HCT116 (cell line): ENCODE results near the gene MCF2L. TPM values are rescaled to one million over a fixed set of nuclear protein-coding genes. Genes with fewer than 3 reads are reported as not detected.

Source experiments
- ATAC-seq: fragments of 200-7000 bp; cut with Tn5 transposase; 2 replicates; pipeline ENCODE4 v1.9.1; 2020; ENCODE audit warnings: mild to moderate bottlenecking, moderate library complexity
- BruUV-seq: library from RNA; stranded (reverse); fragments of 400-500 nt; replicated peaks from 2 replicates; lab custom pipeline; 2021; lab: Mats Ljungman, UMichigan
- CTCF ChIA-PET: fragments of 300-600 bp; sonication (Branson Sonifier 250); formaldehyde crosslinking; loops from one replicate; lab custom pipeline; 2021; ENCODE audit warnings: antibody characterized with exemption; lab: Charles Lee
- POLR2A ChIA-PET: fragments of 300-600, 350-600 bp; sonication (Branson Sonifier 250); formaldehyde crosslinking; loops from one replicate; lab custom pipeline; 2021; ENCODE audit warnings: antibody characterized with exemption; lab: Charles Lee
- RAD21 ChIA-PET, 2 experiments: fragments of 300-600 bp; sonication (Branson Sonifier 250); formaldehyde crosslinking; loops; one replicate each; lab custom pipeline; 2023; ENCODE audit warnings: low total read pairs in 2 of 2; ENCODE audit not compliant: uncharacterized antibody in 2 of 2, unreplicated experiment in 2 of 2, low non-redundant PET in 1 of 2; lab: Charles Lee
- DNase-seq: peaks from one replicate; pipeline ENCODE4 v3.0.0-alpha.2; 2010; ENCODE audit warnings: low read depth, low spot score
- H2AFZ ChIP-seq: fragments of 200-600 bp; shearing (Covaris generic), sonication (generic); 2 replicates; pipeline ENCODE4 v1.6.1; 2017; ENCODE audit warnings: low read depth, mixed run types, mixed read lengths, antibody characterized with exemption, low read length; ENCODE audit not compliant: poor library complexity, severe bottlenecking
- H3K27ac ChIP-seq: 2 replicates; pipeline ENCODE4 v1.5.1; 2012; ENCODE audit warnings: low read depth, low read length
- H3K27me3 ChIP-seq: fragments of 200-600 bp; sonication (generic); 2 replicates; pipeline ENCODE4 v1.6.1; 2016; ENCODE audit warnings: mixed run types, low read length, mixed read lengths; ENCODE audit not compliant: insufficient read depth
- H3K36me3 ChIP-seq, 2 experiments: fragments of 200-500 bp in 1 of 2; fragments of 200-600 bp in 1 of 2; sonication (Bioruptor generic) in 1 of 2; sonication (generic) in 1 of 2; 2 replicates each; pipeline versions ENCODE4 v1.5.1 to v1.6.1; 2014 to 2016; ENCODE audit warnings: low read length in 2 of 2, inconsistent platforms in 1 of 2, mixed read lengths in 1 of 2, mixed run types in 1 of 2; ENCODE audit not compliant: insufficient read depth in 2 of 2, control insufficient read depth in 1 of 2
- H3K4me1 ChIP-seq, 2 experiments: fragments of 200-600 bp in 1 of 2; sonication (generic) in 1 of 2; 2 replicates each; pipeline versions ENCODE4 v1.5.1 to v1.6.1; 2012 to 2017; ENCODE audit warnings: low read length in 2 of 2, inconsistent platforms in 1 of 2, mild to moderate bottlenecking in 1 of 2, mixed read lengths in 1 of 2, mixed run types in 1 of 2, moderate library complexity in 1 of 2; ENCODE audit not compliant: insufficient read depth in 2 of 2, control insufficient read depth in 1 of 2
- H3K4me2 ChIP-seq: fragments of 200-600 bp; sonication (generic); 2 replicates; pipeline ENCODE4 v1.6.1; 2017; ENCODE audit warnings: mixed run types, low read length, mixed read lengths
- H3K4me3 ChIP-seq, 2 experiments: fragments of 200-600 bp in 1 of 2; sonication (generic) in 1 of 2; replicated peaks in 1 of 2; 2 replicates each; pipeline ENCODE4 v1.5.1; 2011 to 2016; ENCODE audit warnings: low read length in 2 of 2, control low read depth in 1 of 2, low read depth in 1 of 2, mild to moderate bottlenecking in 1 of 2, mixed read lengths in 1 of 2, mixed run types in 1 of 2
- H3K79me2 ChIP-seq: fragments of 200-600 bp; sonication (generic); 2 replicates; pipeline ENCODE4 v1.6.1; 2017; ENCODE audit warnings: mild to moderate bottlenecking, mixed run types, low read length, moderate library complexity, mixed read lengths; ENCODE audit not compliant: insufficient read depth
- H3K9ac ChIP-seq: fragments of 200-600 bp; sonication (generic); 2 replicates; pipeline ENCODE4 v1.6.1; 2016; ENCODE audit warnings: low read length, mixed read lengths
- H3K9me2 ChIP-seq: fragments of 200-600 bp; sonication (generic), shearing (Covaris generic); 2 replicates; pipeline ENCODE4 v1.6.1; 2017; ENCODE audit warnings: mixed run types, mild to moderate bottlenecking, moderate library complexity; ENCODE audit not compliant: insufficient read depth
- H3K9me3 ChIP-seq, 2 experiments: fragments of 200-500 bp in 1 of 2; fragments of 200-600 bp in 1 of 2; sonication (Bioruptor generic) in 1 of 2; sonication (generic) in 1 of 2; 2 replicates each; pipeline ENCODE4 v1.6.1; 2014 to 2017; ENCODE audit warnings: low read length in 2 of 2, mixed read lengths in 2 of 2, inconsistent platforms in 1 of 2, low read depth in 1 of 2, mild to moderate bottlenecking in 1 of 2, mixed run types in 1 of 2, moderate library complexity in 1 of 2; ENCODE audit not compliant: control insufficient read depth in 1 of 2, insufficient read depth in 1 of 2
- H4K20me1 ChIP-seq: fragments of 200-600 bp; sonication (generic), shearing (Covaris generic); 2 replicates; pipeline ENCODE4 v1.6.1; 2017; ENCODE audit warnings: mixed run types, mild to moderate bottlenecking, moderate library complexity; ENCODE audit not compliant: insufficient read depth
- CBX3 ChIP-seq: IDR thresholded peaks from 2 replicates; pipeline ENCODE4 v1.6.1; 2012; ENCODE audit warnings: low read depth
- CEBPB ChIP-seq: IDR thresholded peaks from 2 replicates; pipeline ENCODE4 v1.6.1; 2012; ENCODE audit warnings: low read depth
- EGR1 ChIP-seq: IDR thresholded peaks from 2 replicates; pipeline ENCODE4 v1.6.1; 2012; ENCODE audit warnings: low read depth
- ELF1 ChIP-seq: IDR thresholded peaks from 2 replicates; pipeline ENCODE4 v1.6.1; 2012; ENCODE audit warnings: low read depth, borderline replicate concordance
- EZH2 ChIP-seq: fragments of 200-600 bp; sonication (generic); IDR thresholded peaks from 2 replicates; pipeline ENCODE4 v1.6.1; 2017; ENCODE audit warnings: antibody characterized with exemption, mixed run types
- EZH2phosphoT487 ChIP-seq: fragments of 200-600 bp; IDR thresholded peaks from 2 replicates; pipeline ENCODE4 v1.6.1; 2018; ENCODE audit warnings: antibody characterized with exemption, borderline replicate concordance
- FOSL1 ChIP-seq: IDR thresholded peaks from 2 replicates; pipeline ENCODE4 v1.6.1; 2012; ENCODE audit warnings: low read depth
- JUND ChIP-seq: IDR thresholded peaks from 2 replicates; pipeline ENCODE4 v1.6.1; 2012
- POLR2A ChIP-seq: IDR thresholded peaks from 2 replicates; pipeline ENCODE4 v1.7.0; 2011; ENCODE audit warnings: borderline replicate concordance; ENCODE audit not compliant: insufficient read depth, insufficient read length; ENCODE audit errors: extremely low read depth
- POLR2AphosphoS5 ChIP-seq: IDR thresholded peaks from 2 replicates; pipeline ENCODE4 v1.6.1; 2011; ENCODE audit warnings: mild to moderate bottlenecking, low read depth, low read length, moderate library complexity
- REST ChIP-seq: IDR thresholded peaks from 2 replicates; pipeline ENCODE4 v1.6.1; 2012; ENCODE audit warnings: low read depth
- SIN3A ChIP-seq: IDR thresholded peaks from 2 replicates; pipeline ENCODE4 v1.6.1; 2012; ENCODE audit warnings: low read depth
- SP1 ChIP-seq: IDR thresholded peaks from 2 replicates; pipeline ENCODE4 v1.6.1; 2012; ENCODE audit warnings: low read depth
- YY1 ChIP-seq: IDR thresholded peaks from 2 replicates; pipeline ENCODE4 v1.6.1; 2011; ENCODE audit warnings: low read length, low read depth, moderate library complexity, mild to moderate bottlenecking; ENCODE audit not compliant: insufficient replicate concordance; ENCODE audit errors: extremely low read depth
- ZFX ChIP-seq: fragments of 450-650 bp; IDR thresholded peaks from 2 replicates; pipeline ENCODE4 v1.6.1; 2017
- ZNF274 ChIP-seq: fragments of 200-500 bp; sonication (Bioruptor generic); IDR thresholded peaks from 2 replicates; pipeline ENCODE4 v1.6.1; 2014; ENCODE audit warnings: mild to moderate bottlenecking, low read depth, low read length, inconsistent platforms
- intact Hi-C: fragments of 100-400 bp; cut with micrococcal nuclease; formaldehyde crosslinking; loops from 2 replicates; pipeline ENCODE4 v1.10.0; 2022
- total RNA-seq: library from RNA; stranded (reverse); gene quantifications from one replicate; pipeline ENCODE4 v1.2.1, GENCODE V29; 2021; ENCODE audit not compliant: unreplicated experiment
- TF ChIP-seq, protein P1 (sequence below), 3 experiments: fragments of 200-600 bp in 1 of 3; sonication (generic) in 1 of 3; IDR thresholded peaks in 2 of 3; conservative IDR thresholded peaks in 1 of 3; 2 replicates each; pipeline ENCODE4 v1.5.1; 2012 to 2017; ENCODE audit warnings: low read depth in 2 of 3, low read length in 2 of 3, antibody characterized with exemption in 1 of 3, borderline replicate concordance in 1 of 3, control low read depth in 1 of 3, mild to moderate bottlenecking in 1 of 3, mixed read lengths in 1 of 3, mixed run types in 1 of 3, moderate library complexity in 1 of 3; ENCODE audit not compliant: insufficient read depth in 1 of 3
- TF ChIP-seq, protein P2 (sequence below): IDR thresholded peaks from 2 replicates; pipeline ENCODE4 v1.6.1; 2012
- TF ChIP-seq, protein P3 (sequence below): IDR thresholded peaks from 2 replicates; pipeline ENCODE4 v1.6.1; 2012

The MCF2L gene
- total RNA-seq, 1 experiment from 2014 or later = 19.3 TPM

GRCh38 chr13:113121183-113121927 lies 152.3 kb downstream of the MCF2L start:
- DNase-seq (no peak), ATAC-seq (no peak)
- no peaks in the 10 kb centered on the region for H3K36me3 ChIP-seq
- H3K4me1 ChIP-seq = peaks cover 4 to 21% of the 10 kb centered on the region in 2 experiments; a peak in 3 of 4 replicates
- intact Hi-C loops = loop anchor here (5.0 kb wide), 1 partner anchor 84 kb away; no protein-coding TSS in a partner anchor
- BruUV-seq = no TSS peak
- no peak overlapping the region for H3K9ac ChIP-seq
- ChIA-PET CTCF (no interaction called here), RAD21 (no interaction called here), POLR2A (no interaction called here)
- H4K20me1 ChIP-seq = no peaks in the 10 kb centered on the region
- no peaks in the 10 kb centered on the region for H3K9me2 ChIP-seq
- no peak overlapping the region for H3K4me3 ChIP-seq
- H3K9me3 ChIP-seq = no peaks in the 10 kb centered on the region
- H2AFZ ChIP-seq = no peak overlapping the region
- H3K27ac ChIP-seq = no peak overlapping the region
- no peak for TF ChIP-seq ZFX
- TF ChIP-seq, protein P1, sequence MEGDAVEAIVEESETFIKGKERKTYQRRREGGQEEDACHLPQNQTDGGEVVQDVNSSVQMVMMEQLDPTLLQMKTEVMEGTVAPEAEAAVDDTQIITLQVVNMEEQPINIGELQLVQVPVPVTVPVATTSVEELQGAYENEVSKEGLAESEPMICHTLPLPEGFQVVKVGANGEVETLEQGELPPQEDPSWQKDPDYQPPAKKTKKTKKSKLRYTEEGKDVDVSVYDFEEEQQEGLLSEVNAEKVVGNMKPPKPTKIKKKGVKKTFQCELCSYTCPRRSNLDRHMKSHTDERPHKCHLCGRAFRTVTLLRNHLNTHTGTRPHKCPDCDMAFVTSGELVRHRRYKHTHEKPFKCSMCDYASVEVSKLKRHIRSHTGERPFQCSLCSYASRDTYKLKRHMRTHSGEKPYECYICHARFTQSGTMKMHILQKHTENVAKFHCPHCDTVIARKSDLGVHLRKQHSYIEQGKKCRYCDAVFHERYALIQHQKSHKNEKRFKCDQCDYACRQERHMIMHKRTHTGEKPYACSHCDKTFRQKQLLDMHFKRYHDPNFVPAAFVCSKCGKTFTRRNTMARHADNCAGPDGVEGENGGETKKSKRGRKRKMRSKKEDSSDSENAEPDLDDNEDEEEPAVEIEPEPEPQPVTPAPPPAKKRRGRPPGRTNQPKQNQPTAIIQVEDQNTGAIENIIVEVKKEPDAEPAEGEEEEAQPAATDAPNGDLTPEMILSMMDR (IDR thresholded peaks at IDR 0.05 in 2 of 3, conservative IDR thresholded peaks at IDR 0.05 in 1 of 3; ENCODE audit: borderline replicate concordance in 1 of 3, insufficient read depth in 1 of 3, low read depth in 2 of 3, low read length in 2 of 3) = no peak
- no peak for TF ChIP-seq POLR2A
- TF ChIP-seq POLR2AphosphoS5 = no peak
- TF ChIP-seq SIN3A = no peak
- TF ChIP-seq JUND = no peak
- no peak for TF ChIP-seq ELF1
- TF ChIP-seq CEBPB = no peak
- no peak for TF ChIP-seq FOSL1
- TF ChIP-seq, protein P2, sequence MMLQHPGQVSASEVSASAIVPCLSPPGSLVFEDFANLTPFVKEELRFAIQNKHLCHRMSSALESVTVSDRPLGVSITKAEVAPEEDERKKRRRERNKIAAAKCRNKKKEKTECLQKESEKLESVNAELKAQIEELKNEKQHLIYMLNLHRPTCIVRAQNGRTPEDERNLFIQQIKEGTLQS = no peak
- no peak for TF ChIP-seq SP1
- TF ChIP-seq, protein P3, sequence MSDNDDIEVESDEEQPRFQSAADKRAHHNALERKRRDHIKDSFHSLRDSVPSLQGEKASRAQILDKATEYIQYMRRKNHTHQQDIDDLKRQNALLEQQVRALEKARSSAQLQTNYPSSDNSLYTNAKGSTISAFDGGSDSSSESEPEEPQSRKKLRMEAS = no peak
- TF ChIP-seq EZH2 = no peak
- no peak for TF ChIP-seq ZNF274
- TF ChIP-seq CBX3 = no peak
- no peak for TF ChIP-seq EGR1
- no peak for TF ChIP-seq REST
- TF ChIP-seq YY1 = no peak
- TF ChIP-seq EZH2phosphoT487 = no peak
- H3K4me2 ChIP-seq = no peak overlapping the region
- no peaks in the 10 kb centered on the region for H3K79me2 ChIP-seq
- H3K27me3 ChIP-seq = 0 out of 2 replicates have a peak, but pooled peaks cover 4% of the 10 kb centered on the region
